ENCODE measurements around the gene PAQR9. TPM values are rescaled to one million over a fixed set of nuclear protein-coding genes. Genes with fewer than 3 reads are reported as not detected.

The PAQR9 gene
- total and polyA plus RNA-seq, 9 of the 15 experiments (the other 6 are each of a cell fraction or from before 2014, with no cell fraction given), result 0.04 to 0.58 (median 0.22) TPM

GRCh38 chr3:142929890-142930289, 33.6 kb downstream of the PAQR9 start (continued):
- peak; percentile 43; the same call in 1 of the 2 replicates for TF ChIP-seq CHAMP1 (IDR thresholded peaks at IDR 0.05)
- TF ChIP-seq EP300 (IDR thresholded peaks at IDR 0.05; ENCODE audit: low read length), result peak; percentile 73; the same call in 1 of the 2 replicates
- no peak for TF ChIP-seq TCF7 (IDR thresholded peaks at IDR 0.05; ENCODE audit: borderline replicate concordance)
- peak; percentile 55; the same call in 1 of the 2 replicates for TF ChIP-seq HMBOX1 (IDR thresholded peaks at IDR 0.05)
- TF ChIP-seq, protein P1, sequence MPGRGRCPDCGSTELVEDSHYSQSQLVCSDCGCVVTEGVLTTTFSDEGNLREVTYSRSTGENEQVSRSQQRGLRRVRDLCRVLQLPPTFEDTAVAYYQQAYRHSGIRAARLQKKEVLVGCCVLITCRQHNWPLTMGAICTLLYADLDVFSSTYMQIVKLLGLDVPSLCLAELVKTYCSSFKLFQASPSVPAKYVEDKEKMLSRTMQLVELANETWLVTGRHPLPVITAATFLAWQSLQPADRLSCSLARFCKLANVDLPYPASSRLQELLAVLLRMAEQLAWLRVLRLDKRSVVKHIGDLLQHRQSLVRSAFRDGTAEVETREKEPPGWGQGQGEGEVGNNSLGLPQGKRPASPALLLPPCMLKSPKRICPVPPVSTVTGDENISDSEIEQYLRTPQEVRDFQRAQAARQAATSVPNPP (IDR thresholded peaks at IDR 0.05; ENCODE audit: borderline replicate concordance, insufficient read depth, insufficient read length), result no peak
- TF ChIP-seq FIP1L1 (IDR thresholded peaks at IDR 0.05; ENCODE audit: low read depth, low read length, poor library complexity, severe bottlenecking), result no peak
- no peak for TF ChIP-seq ZNF699 (CRISPR knock-in tag; IDR thresholded peaks at IDR 0.05; ENCODE audit: insufficient replicate concordance)
- TF ChIP-seq SOX6 (IDR thresholded peaks at IDR 0.05), result peak; percentile 88
- TF ChIP-seq NBN (IDR thresholded peaks at IDR 0.05; ENCODE audit: low read depth), result 0 out of 2 replicates have a peak, but pooled peaks have one; percentile 32
- TF ChIP-seq ZC3H8 (IDR thresholded peaks at IDR 0.05), result no peak
- no peak for TF ChIP-seq MCM5 (IDR thresholded peaks at IDR 0.05; ENCODE audit: low read depth)
- no peak for TF ChIP-seq ZNF41 (CRISPR knock-in tag; conservative IDR thresholded peaks at IDR 0.05)
- no peak for TF ChIP-seq KDM5B (IDR thresholded peaks at IDR 0.05; ENCODE audit: insufficient replicate concordance, low read depth, low read length)
- TF ChIP-seq HIVEP1 (CRISPR knock-in tag; IDR thresholded peaks at IDR 0.05), result no peak
- no peak for TF ChIP-seq NR0B1 (IDR thresholded peaks at IDR 0.05; ENCODE audit: partially characterized antibody)
- TF ChIP-seq CXXC5 (CRISPR knock-in tag; IDR thresholded peaks at IDR 0.05), result no peak
- TF ChIP-seq ZNF124 (CRISPR knock-in tag; IDR thresholded peaks at IDR 0.05), result no peak
- TF ChIP-seq, protein P2, sequence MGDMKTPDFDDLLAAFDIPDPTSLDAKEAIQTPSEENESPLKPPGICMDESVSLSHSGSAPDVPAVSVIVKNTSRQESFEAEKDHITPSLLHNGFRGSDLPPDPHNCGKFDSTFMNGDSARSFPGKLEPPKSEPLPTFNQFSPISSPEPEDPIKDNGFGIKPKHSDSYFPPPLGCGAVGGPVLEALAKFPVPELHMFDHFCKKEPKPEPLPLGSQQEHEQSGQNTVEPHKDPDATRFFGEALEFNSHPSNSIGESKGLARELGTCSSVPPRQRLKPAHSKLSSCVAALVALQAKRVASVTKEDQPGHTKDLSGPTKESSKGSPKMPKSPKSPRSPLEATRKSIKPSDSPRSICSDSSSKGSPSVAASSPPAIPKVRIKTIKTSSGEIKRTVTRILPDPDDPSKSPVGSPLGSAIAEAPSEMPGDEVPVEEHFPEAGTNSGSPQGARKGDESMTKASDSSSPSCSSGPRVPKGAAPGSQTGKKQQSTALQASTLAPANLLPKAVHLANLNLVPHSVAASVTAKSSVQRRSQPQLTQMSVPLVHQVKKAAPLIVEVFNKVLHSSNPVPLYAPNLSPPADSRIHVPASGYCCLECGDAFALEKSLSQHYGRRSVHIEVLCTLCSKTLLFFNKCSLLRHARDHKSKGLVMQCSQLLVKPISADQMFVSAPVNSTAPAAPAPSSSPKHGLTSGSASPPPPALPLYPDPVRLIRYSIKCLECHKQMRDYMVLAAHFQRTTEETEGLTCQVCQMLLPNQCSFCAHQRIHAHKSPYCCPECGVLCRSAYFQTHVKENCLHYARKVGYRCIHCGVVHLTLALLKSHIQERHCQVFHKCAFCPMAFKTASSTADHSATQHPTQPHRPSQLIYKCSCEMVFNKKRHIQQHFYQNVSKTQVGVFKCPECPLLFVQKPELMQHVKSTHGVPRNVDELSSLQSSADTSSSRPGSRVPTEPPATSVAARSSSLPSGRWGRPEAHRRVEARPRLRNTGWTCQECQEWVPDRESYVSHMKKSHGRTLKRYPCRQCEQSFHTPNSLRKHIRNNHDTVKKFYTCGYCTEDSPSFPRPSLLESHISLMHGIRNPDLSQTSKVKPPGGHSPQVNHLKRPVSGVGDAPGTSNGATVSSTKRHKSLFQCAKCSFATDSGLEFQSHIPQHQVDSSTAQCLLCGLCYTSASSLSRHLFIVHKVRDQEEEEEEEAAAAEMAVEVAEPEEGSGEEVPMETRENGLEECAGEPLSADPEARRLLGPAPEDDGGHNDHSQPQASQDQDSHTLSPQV (IDR thresholded peaks at IDR 0.05), result no peak
- TF ChIP-seq RFX1 (IDR thresholded peaks at IDR 0.05), result 0 out of 2 replicates have a peak, but pooled peaks have one; percentile 3

Measured in K562 (cell line).